Measurements from ENCODE around the gene SUFU. TPM values are rescaled to one million over a fixed set of nuclear protein-coding genes. Genes with fewer than 3 reads are reported as not detected.
"Not testable (repeated sequence)": the region's sequence is repeated elsewhere in the genome, so short reads cannot be mapped to it uniquely, and the experiment has no call there.

SUFU gene
- total and polyA plus RNA-seq, 5 experiments from 2014 or later = 2.3 to 14.3 (median 7.4) TPM

- POLR2A ChIA-PET = interaction anchor here (0.6 to 1.2 kb wide), 2 partner anchors 13 to 280 kb away, joined by 3 to 4 read pairs; no protein-coding TSS in a partner anchor
- H3K4me3 Mint-ChIP-seq = no peak overlapping the region
- H3K36me3 Mint-ChIP-seq = peaks cover 0 to 93% (median 14%) of the 10 kb centered on the region in 3 donors
- DNase-seq (no peak), ATAC-seq (no peak)
- H3K27ac Mint-ChIP-seq = peak overlapping the region in 1 of 10 donors; percentile 69
- no peaks in the 10 kb centered on the region for H3K27me3 Mint-ChIP-seq
- H3K4me1 Mint-ChIP-seq = no peaks in the 10 kb centered on the region
- H3K9me3 Mint-ChIP-seq = no peaks in the 10 kb centered on the region
These were observed 18.5 kb upstream of the SUFU start for GRCh38 chr10:102485093-102485784.

- Mint-ChIP-seq H3K27ac (peak overlapping the region in 2 of 10 donors; percentile 14 to 60), H3K36me3 (peaks cover 0 to 53% (median 6%) of the 10 kb centered on the region in 3 donors), H3K4me3 (no peak overlapping the region), H3K4me1 (peaks cover 9 to 29% (median 18%) of the 10 kb centered on the region in 4 donors), H3K9me3 (no peaks in the 10 kb centered on the region), H3K27me3 (no peaks in the 10 kb centered on the region)
- ATAC-seq (no peak), DNase-seq (no peak)
- POLR2A ChIA-PET = no interaction called here
These were observed 12.6 kb upstream of the SUFU start for GRCh38 chr10:102491136-102491535.

GRCh38 chr10:102492344-102492939 is 11.3 kb upstream of the SUFU start:
- H3K9me3 Mint-ChIP-seq = no peaks in the 10 kb centered on the region
- H3K4me3 Mint-ChIP-seq = no peak overlapping the region
- DNase-seq (no peak), ATAC-seq (no peak)
- H3K27ac Mint-ChIP-seq = peak overlapping the region in 3 of 10 donors; percentile 60 to 68 (median 64)
- peaks cover 0 to 40% (median 6%) of the 10 kb centered on the region in 3 donors for H3K36me3 Mint-ChIP-seq
- POLR2A ChIA-PET = interaction anchor here (0.7 kb wide), 1 partner anchor 30 kb away, joined by 3 read pairs; no protein-coding TSS in a partner anchor
- H3K27me3 Mint-ChIP-seq = no peaks in the 10 kb centered on the region
- H3K4me1 Mint-ChIP-seq = peaks cover 9 to 36% (median 21%) of the 10 kb centered on the region in 4 donors

- no peaks in the 10 kb centered on the region for H3K27me3 Mint-ChIP-seq
- no peaks in the 10 kb centered on the region for H3K9me3 Mint-ChIP-seq
- peaks cover 11 to 41% (median 27%) of the 10 kb centered on the region in 4 donors for H3K4me1 Mint-ChIP-seq
- peaks cover 0 to 40% (median 3%) of the 10 kb centered on the region in 3 donors for H3K36me3 Mint-ChIP-seq
- DNase-seq (no peak), ATAC-seq (no peak)
- no peak overlapping the region for H3K4me3 Mint-ChIP-seq
- POLR2A ChIA-PET = no interaction called here
- peak overlapping the region in 2 of 10 donors; percentile 64 to 68 for H3K27ac Mint-ChIP-seq
These were observed 10.8 kb upstream of the SUFU start for GRCh38 chr10:102492983-102493382.

GRCh38 chr10:102493771-102494170 is 10.0 kb upstream of the SUFU start:
- Mint-ChIP-seq H3K4me3 (no peak overlapping the region), H3K36me3 (peaks cover 0 to 38% (median 2%) of the 10 kb centered on the region in 3 donors), H3K27ac (peak overlapping the region in 2 of 10 donors; percentile 11 to 61), H3K9me3 (no peaks in the 10 kb centered on the region), H3K4me1 (peaks cover 12 to 47% (median 34%) of the 10 kb centered on the region in 4 donors), H3K27me3 (no peaks in the 10 kb centered on the region)
- POLR2A ChIA-PET = no interaction called here
- no peak for DNase-seq
- ATAC-seq = no peak

GRCh38 chr10:102497545-102497944 is 6.2 kb upstream of the SUFU start:
- Mint-ChIP-seq H3K36me3 (peaks cover 0 to 25% (median 0%) of the 10 kb centered on the region in 3 donors), H3K27ac (peak overlapping the region in 1 of 10 donors; percentile 59), H3K9me3 (no peaks in the 10 kb centered on the region), H3K4me1 (peaks cover 12 to 51% (median 41%) of the 10 kb centered on the region in 4 donors), H3K4me3 (peak overlapping the region in 1 of 10 donors; percentile 50), H3K27me3 (no peaks in the 10 kb centered on the region)
- POLR2A ChIA-PET = interaction anchor here (0.7 to 1.5 kb wide), 2 partner anchors 147 to 423 kb away, joined by 4 to 5 read pairs; partner anchors contain the start of gene TRIM8
- ATAC-seq = no peak
- DNase-seq = no peak

GRCh38 chr10:102499356-102499755 is 4.4 kb upstream of the SUFU start:
- Mint-ChIP-seq H3K27me3 (no peaks in the 10 kb centered on the region), H3K4me3 (peak overlapping the region in 3 of 10 donors; percentile 8 to 28 (median 19)), H3K27ac (peak overlapping the region in 2 of 10 donors; percentile 24 to 44), H3K9me3 (no peaks in the 10 kb centered on the region), H3K36me3 (peaks cover 0 to 25% (median 0%) of the 10 kb centered on the region in 3 donors), H3K4me1 (peaks cover 9 to 34% (median 29%) of the 10 kb centered on the region in 4 donors)
- no peak for DNase-seq
- POLR2A ChIA-PET = interaction anchor here (0.6 kb wide), 1 partner anchor 145 kb away, joined by 5 read pairs; no protein-coding TSS in a partner anchor
- ATAC-seq = no peak

GRCh38 chr10:102500686-102501085 is 3.1 kb upstream of the SUFU start:
- not testable (repeated sequence) for DNase-seq, ATAC-seq, H3K9me3 Mint-ChIP-seq, H3K27ac Mint-ChIP-seq, H3K27me3 Mint-ChIP-seq
- Mint-ChIP-seq H3K4me1 (peaks cover 18 to 44% (median 41%) of the 10 kb centered on the region in 4 donors), H3K36me3 (peaks cover 0 to 23% (median 0%) of the 10 kb centered on the region in 3 donors), H3K4me3 (peak overlapping the region in 1 of 10 donors; percentile 24)
- POLR2A ChIA-PET = interaction anchor here (0.6 to 1.5 kb wide), 6 partner anchors 65 to 243 kb away, joined by 3 to 4 read pairs (median 4); partner anchors contain the start of genes CUEDC2 and WBP1L

GRCh38 chr10:102501201-102502028 is 2.4 kb upstream of the SUFU start:
- DNase-seq (no peak), ATAC-seq (no peak)
- Mint-ChIP-seq H3K4me1 (peaks cover 18 to 45% (median 42%) of the 10 kb centered on the region in 4 donors), H3K36me3 (peaks cover 0 to 23% (median 0%) of the 10 kb centered on the region in 3 donors), H3K27me3 (no peaks in the 10 kb centered on the region), H3K9me3 (no peaks in the 10 kb centered on the region), H3K4me3 (no peak overlapping the region), H3K27ac (no peak overlapping the region)
- POLR2A ChIA-PET = interaction anchor here (0.6 to 3.9 kb wide), 6 partner anchors 65 to 243 kb away, joined by 3 to 43 read pairs (median 4); partner anchors contain the start of genes CUEDC2, TRIM8 and WBP1L

GRCh38 chr10:102502029-102502336 is 1.8 kb upstream of the SUFU start:
- no peaks in the 10 kb centered on the region for H3K9me3 Mint-ChIP-seq
- peaks cover 0 to 23% (median 0%) of the 10 kb centered on the region in 3 donors for H3K36me3 Mint-ChIP-seq
- POLR2A ChIA-PET = interaction anchor here (0.5 to 3.9 kb wide), 12 partner anchors 41 to 211 kb away, joined by 3 to 43 read pairs (median 4); partner anchors contain the start of genes C10orf95, CUEDC2, FBXL15 and TRIM8
- H3K4me1 Mint-ChIP-seq = peaks cover 19 to 47% (median 43%) of the 10 kb centered on the region in 4 donors
- H3K4me3 Mint-ChIP-seq = no peak overlapping the region
- DNase-seq = peak in 9 of 10 donors; percentile 91 to 99 (median 99)
- ATAC-seq = peak; percentile 76 to 77
- no peak overlapping the region for H3K27ac Mint-ChIP-seq
- H3K27me3 Mint-ChIP-seq = no peaks in the 10 kb centered on the region

- no peaks in the 10 kb centered on the region for H3K27me3 Mint-ChIP-seq
- no peaks in the 10 kb centered on the region for H3K9me3 Mint-ChIP-seq
- H3K4me3 Mint-ChIP-seq = no peak within 1 kb of the TSS
- ATAC-seq (peak; percentile 62 to 64), DNase-seq (peak; percentile 91 to 100 (median 94))
- peak within 1 kb of the TSS in 4 of 10 donors; percentile 63 to 93 (median 88) for H3K27ac Mint-ChIP-seq
- POLR2A ChIA-PET = interaction anchor here (0.5 to 3.9 kb wide), 14 partner anchors 42 to 352 kb away, joined by 3 to 43 read pairs (median 4); partner anchors contain the start of genes BORCS7, C10orf95, CUEDC2 and FBXL15
- H3K36me3 Mint-ChIP-seq = peaks cover 0 to 22% (median 0%) of the 10 kb centered on the region in 3 donors
- peaks cover 22 to 45% (median 43%) of the 10 kb centered on the region in 4 donors for H3K4me1 Mint-ChIP-seq
These were observed 1.2 kb upstream of the SUFU start, which contains the start of gene ACTR1A for GRCh38 chr10:102502337-102503151. ACTR1A (minus strand) TSS chr10:102502712; CDS start chr10:102502647, 65 bp downstream.
